HEK293 (cell line): Measurements from ENCODE around the gene PSMC4.

Experiments
- MYNN ChIP-seq: fragments of 450-650 bp; formaldehyde crosslinking; IDR thresholded peaks from 2 replicates; pipeline ENCODE4 v1.5.1; 2016; ENCODE audit warnings: missing biosample characterization, missing genetic modification characterization, borderline replicate concordance
- ZNF274 ChIP-seq, 2 experiments: fragments of 200-500 bp in 1 of 2; fragments of 450-650 bp in 1 of 2; sonication (Bioruptor generic) in 1 of 2; formaldehyde crosslinking in 1 of 2; IDR thresholded peaks; 2 replicates each; pipeline versions ENCODE4 v1.5.1 to v1.6.1; 2014 to 2016; ENCODE audit warnings: borderline replicate concordance in 1 of 2, inconsistent platforms in 1 of 2, low read length in 1 of 2, missing biosample characterization in 1 of 2, missing genetic modification characterization in 1 of 2
- ZNF324 ChIP-seq: fragments of 450-650 bp; formaldehyde crosslinking; IDR thresholded peaks from 2 replicates; pipeline ENCODE4 v1.5.1; 2016; ENCODE audit warnings: missing biosample characterization, missing genetic modification characterization
- ZNF48 ChIP-seq: fragments of 450-650 bp; formaldehyde crosslinking; IDR thresholded peaks from 2 replicates; pipeline ENCODE4 v1.5.1; 2016; ENCODE audit warnings: missing biosample characterization, missing genetic modification characterization
- ZNF629 ChIP-seq: fragments of 450-650 bp; formaldehyde crosslinking; IDR thresholded peaks from 2 replicates; pipeline ENCODE4 v1.5.1; 2017; ENCODE audit warnings: missing biosample characterization, missing genetic modification characterization
- ZNF664 ChIP-seq: fragments of 450-650 bp; formaldehyde crosslinking; IDR thresholded peaks from 2 replicates; pipeline ENCODE4 v1.5.1; 2016; ENCODE audit warnings: missing biosample characterization, missing genetic modification characterization
- TF ChIP-seq, protein P1 (sequence below): fragments of 450-650 bp; formaldehyde crosslinking; IDR thresholded peaks from 2 replicates; pipeline ENCODE4 v1.5.1; 2016; ENCODE audit warnings: missing biosample characterization, missing genetic modification characterization
- TF ChIP-seq, protein P2 (sequence below): fragments of 450-650 bp; formaldehyde crosslinking; IDR thresholded peaks from 2 replicates; pipeline ENCODE4 v1.5.1; 2016; ENCODE audit warnings: missing biosample characterization, missing genetic modification characterization
- TF ChIP-seq, protein P3 (sequence below): sonication (generic); formaldehyde crosslinking; IDR thresholded peaks from 2 replicates; pipeline ENCODE4 v1.8.1; 2022; ENCODE audit warnings: mild to moderate bottlenecking, moderate library complexity, missing genetic modification reagents
- TF ChIP-seq, protein P4 (sequence below): fragments of 450-650 bp; formaldehyde crosslinking; IDR thresholded peaks from 2 replicates; pipeline ENCODE4 v1.5.1; 2017; ENCODE audit warnings: missing biosample characterization, mild to moderate bottlenecking, missing genetic modification characterization, moderate library complexity
- TF ChIP-seq, protein P5 (sequence below): fragments of 450-650 bp; formaldehyde crosslinking; IDR thresholded peaks from 2 replicates; pipeline ENCODE4 v1.5.1; 2016; ENCODE audit warnings: missing biosample characterization, missing genetic modification characterization
- TF ChIP-seq, protein P6 (sequence below): fragments of 450-650 bp; formaldehyde crosslinking; IDR thresholded peaks from 2 replicates; pipeline ENCODE4 v1.5.1; 2016; ENCODE audit warnings: missing biosample characterization, missing genetic modification characterization
- TF ChIP-seq, protein P7 (sequence below): fragments of 450-650 bp; formaldehyde crosslinking; IDR thresholded peaks from 2 replicates; pipeline ENCODE4 v1.5.1; 2016; ENCODE audit warnings: missing biosample characterization, missing genetic modification characterization

DNA sequence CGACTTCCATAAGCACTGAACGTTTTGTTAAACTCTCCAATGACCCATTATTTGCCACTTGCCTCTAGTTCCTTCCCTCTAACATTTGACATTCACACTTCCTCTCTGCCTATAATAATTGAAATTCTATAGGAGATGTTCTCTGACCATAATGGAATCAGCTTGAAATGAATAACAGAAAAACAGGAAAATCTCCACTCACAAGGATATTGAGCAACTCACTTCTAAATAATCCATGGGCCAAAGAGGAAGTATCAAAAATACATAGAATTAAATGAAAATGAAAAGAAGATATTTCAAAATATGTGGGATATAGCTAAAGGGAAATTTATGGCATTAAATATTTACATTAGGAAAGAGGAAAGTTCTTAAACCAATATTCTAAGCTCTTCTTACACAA lies 33.2 kb upstream of the PSMC4 start:
- TF ChIP-seq, protein P1, sequence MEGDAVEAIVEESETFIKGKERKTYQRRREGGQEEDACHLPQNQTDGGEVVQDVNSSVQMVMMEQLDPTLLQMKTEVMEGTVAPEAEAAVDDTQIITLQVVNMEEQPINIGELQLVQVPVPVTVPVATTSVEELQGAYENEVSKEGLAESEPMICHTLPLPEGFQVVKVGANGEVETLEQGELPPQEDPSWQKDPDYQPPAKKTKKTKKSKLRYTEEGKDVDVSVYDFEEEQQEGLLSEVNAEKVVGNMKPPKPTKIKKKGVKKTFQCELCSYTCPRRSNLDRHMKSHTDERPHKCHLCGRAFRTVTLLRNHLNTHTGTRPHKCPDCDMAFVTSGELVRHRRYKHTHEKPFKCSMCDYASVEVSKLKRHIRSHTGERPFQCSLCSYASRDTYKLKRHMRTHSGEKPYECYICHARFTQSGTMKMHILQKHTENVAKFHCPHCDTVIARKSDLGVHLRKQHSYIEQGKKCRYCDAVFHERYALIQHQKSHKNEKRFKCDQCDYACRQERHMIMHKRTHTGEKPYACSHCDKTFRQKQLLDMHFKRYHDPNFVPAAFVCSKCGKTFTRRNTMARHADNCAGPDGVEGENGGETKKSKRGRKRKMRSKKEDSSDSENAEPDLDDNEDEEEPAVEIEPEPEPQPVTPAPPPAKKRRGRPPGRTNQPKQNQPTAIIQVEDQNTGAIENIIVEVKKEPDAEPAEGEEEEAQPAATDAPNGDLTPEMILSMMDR (tag by site-specific recombination) = no peak
- TF ChIP-seq, protein P2, sequence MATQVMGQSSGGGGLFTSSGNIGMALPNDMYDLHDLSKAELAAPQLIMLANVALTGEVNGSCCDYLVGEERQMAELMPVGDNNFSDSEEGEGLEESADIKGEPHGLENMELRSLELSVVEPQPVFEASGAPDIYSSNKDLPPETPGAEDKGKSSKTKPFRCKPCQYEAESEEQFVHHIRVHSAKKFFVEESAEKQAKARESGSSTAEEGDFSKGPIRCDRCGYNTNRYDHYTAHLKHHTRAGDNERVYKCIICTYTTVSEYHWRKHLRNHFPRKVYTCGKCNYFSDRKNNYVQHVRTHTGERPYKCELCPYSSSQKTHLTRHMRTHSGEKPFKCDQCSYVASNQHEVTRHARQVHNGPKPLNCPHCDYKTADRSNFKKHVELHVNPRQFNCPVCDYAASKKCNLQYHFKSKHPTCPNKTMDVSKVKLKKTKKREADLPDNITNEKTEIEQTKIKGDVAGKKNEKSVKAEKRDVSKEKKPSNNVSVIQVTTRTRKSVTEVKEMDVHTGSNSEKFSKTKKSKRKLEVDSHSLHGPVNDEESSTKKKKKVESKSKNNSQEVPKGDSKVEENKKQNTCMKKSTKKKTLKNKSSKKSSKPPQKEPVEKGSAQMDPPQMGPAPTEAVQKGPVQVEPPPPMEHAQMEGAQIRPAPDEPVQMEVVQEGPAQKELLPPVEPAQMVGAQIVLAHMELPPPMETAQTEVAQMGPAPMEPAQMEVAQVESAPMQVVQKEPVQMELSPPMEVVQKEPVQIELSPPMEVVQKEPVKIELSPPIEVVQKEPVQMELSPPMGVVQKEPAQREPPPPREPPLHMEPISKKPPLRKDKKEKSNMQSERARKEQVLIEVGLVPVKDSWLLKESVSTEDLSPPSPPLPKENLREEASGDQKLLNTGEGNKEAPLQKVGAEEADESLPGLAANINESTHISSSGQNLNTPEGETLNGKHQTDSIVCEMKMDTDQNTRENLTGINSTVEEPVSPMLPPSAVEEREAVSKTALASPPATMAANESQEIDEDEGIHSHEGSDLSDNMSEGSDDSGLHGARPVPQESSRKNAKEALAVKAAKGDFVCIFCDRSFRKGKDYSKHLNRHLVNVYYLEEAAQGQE (tag by site-specific recombination) = no peak
- no peak for TF ChIP-seq ZNF324
- TF ChIP-seq ZNF274 (IDR thresholded peaks at IDR 0.05; ENCODE audit: low read length) = no peak
- no peak for TF ChIP-seq ZNF274 (tag by site-specific recombination; IDR thresholded peaks at IDR 0.05; ENCODE audit: borderline replicate concordance)
- TF ChIP-seq, protein P3, sequence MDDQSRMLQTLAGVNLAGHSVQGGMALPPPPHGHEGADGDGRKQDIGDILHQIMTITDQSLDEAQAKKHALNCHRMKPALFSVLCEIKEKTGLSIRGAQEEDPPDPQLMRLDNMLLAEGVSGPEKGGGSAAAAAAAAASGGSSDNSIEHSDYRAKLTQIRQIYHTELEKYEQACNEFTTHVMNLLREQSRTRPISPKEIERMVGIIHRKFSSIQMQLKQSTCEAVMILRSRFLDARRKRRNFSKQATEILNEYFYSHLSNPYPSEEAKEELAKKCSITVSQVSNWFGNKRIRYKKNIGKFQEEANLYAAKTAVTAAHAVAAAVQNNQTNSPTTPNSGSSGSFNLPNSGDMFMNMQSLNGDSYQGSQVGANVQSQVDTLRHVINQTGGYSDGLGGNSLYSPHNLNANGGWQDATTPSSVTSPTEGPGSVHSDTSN (CRISPR knock-in tag) = no peak
- TF ChIP-seq ZNF48 (tag by site-specific recombination) = no peak
- TF ChIP-seq, protein P4, sequence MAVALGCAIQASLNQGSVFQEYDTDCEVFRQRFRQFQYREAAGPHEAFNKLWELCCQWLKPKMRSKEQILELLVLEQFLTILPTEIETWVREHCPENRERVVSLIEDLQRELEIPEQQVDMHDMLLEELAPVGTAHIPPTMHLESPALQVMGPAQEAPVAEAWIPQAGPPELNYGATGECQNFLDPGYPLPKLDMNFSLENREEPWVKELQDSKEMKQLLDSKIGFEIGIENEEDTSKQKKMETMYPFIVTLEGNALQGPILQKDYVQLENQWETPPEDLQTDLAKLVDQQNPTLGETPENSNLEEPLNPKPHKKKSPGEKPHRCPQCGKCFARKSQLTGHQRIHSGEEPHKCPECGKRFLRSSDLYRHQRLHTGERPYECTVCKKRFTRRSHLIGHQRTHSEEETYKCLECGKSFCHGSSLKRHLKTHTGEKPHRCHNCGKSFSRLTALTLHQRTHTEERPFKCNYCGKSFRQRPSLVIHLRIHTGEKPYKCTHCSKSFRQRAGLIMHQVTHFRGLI (tag by site-specific recombination) = no peak
- TF ChIP-seq, protein P5, sequence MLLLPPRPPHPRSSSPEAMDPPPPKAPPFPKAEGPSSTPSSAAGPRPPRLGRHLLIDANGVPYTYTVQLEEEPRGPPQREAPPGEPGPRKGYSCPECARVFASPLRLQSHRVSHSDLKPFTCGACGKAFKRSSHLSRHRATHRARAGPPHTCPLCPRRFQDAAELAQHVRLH = no peak
- no peak for TF ChIP-seq MYNN (tag by site-specific recombination)
- no peak for TF ChIP-seq ZNF664 (tag by site-specific recombination)
- TF ChIP-seq, protein P6, sequence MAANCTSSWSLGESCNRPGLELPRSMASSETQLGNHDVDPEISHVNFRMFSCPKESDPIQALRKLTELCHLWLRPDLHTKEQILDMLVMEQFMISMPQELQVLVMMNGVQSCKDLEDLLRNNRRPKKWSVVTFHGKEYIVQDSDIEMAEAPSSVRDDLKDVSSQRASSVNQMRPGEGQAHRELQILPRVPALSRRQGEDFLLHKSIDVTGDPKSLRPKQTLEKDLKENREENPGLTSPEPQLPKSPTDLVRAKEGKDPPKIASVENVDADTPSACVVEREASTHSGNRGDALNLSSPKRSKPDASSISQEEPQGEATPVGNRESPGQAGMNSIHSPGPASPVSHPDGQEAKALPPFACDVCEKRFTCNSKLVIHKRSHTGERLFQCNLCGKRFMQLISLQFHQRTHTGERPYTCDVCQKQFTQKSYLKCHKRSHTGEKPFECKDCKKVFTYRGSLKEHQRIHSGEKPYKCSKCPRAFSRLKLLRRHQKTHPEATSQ (tag by site-specific recombination) = no peak
- no peak for TF ChIP-seq ZNF629
- TF ChIP-seq, protein P7, sequence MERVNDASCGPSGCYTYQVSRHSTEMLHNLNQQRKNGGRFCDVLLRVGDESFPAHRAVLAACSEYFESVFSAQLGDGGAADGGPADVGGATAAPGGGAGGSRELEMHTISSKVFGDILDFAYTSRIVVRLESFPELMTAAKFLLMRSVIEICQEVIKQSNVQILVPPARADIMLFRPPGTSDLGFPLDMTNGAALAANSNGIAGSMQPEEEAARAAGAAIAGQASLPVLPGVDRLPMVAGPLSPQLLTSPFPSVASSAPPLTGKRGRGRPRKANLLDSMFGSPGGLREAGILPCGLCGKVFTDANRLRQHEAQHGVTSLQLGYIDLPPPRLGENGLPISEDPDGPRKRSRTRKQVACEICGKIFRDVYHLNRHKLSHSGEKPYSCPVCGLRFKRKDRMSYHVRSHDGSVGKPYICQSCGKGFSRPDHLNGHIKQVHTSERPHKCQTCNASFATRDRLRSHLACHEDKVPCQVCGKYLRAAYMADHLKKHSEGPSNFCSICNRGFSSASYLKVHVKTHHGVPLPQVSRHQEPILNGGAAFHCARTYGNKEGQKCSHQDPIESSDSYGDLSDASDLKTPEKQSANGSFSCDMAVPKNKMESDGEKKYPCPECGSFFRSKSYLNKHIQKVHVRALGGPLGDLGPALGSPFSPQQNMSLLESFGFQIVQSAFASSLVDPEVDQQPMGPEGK (tag by site-specific recombination) = no peak
